ENCODE measurements around the gene SLC24A4.

GRCh38 chr14:92328664-92329255, 5.8 kb downstream of the SLC24A4 start:
- TF ChIP-seq ZNF645 (tag by site-specific recombination; IDR thresholded peaks at IDR 0.05) (no peak), ZNF510 (tag by site-specific recombination; IDR thresholded peaks at IDR 0.05; ENCODE audit: insufficient replicate concordance) (no peak), CTCF (tag by site-specific recombination; IDR thresholded peaks at IDR 0.05) (no peak), TRIM28 (IDR thresholded peaks at IDR 0.05; ENCODE audit: borderline replicate concordance, low read length) (no peak), REST (tag by site-specific recombination; IDR thresholded peaks at IDR 0.05) (no peak), ZNF785 (tag by site-specific recombination; IDR thresholded peaks at IDR 0.05) (no peak), ELK4 (IDR thresholded peaks at IDR 0.05; ENCODE audit: borderline replicate concordance, low read depth, low read length) (no peak), ZBTB8A (tag by site-specific recombination; IDR thresholded peaks at IDR 0.05) (no peak), ZNF560 (tag by site-specific recombination; IDR thresholded peaks at IDR 0.05; ENCODE audit: borderline replicate concordance) (no peak), ZNF843 (tag by site-specific recombination; IDR thresholded peaks at IDR 0.05) (no peak)

All from HEK293 (cell line).